Aorta (tissue), 5 donors: ENCODE measurements around the gene OR13F1. TPM values are rescaled to one million over a fixed set of nuclear protein-coding genes. Genes with fewer than 3 reads are reported as not detected.
"Not testable (repeated sequence)": the region's sequence is repeated elsewhere in the genome, so short reads cannot be mapped to it uniquely, and the experiment has no call there.

Experiments
- ATAC-seq: fragments of 200-7000 bp; cut with Tn5 transposase; one replicate; pipeline ENCODE4 v1.9.1; 2022; ENCODE audit warnings: moderate library complexity; ENCODE audit not compliant: low FRiP score
- DNase-seq, 2 donors: peaks; one replicate each; pipeline ENCODE4 v3.0.0-alpha.2; 2020
- H3K27ac ChIP-seq, 2 donors: one replicate each; pipeline ENCODE4 v1.5.1; 2013; ENCODE audit warnings: low read length in 2 of 2, mild to moderate bottlenecking in 2 of 2, moderate library complexity in 2 of 2, control low read depth in 1 of 2, inconsistent platforms in 1 of 2, low read depth in 1 of 2
- H3K27me3 ChIP-seq, 2 donors: one replicate each; pipeline ENCODE4 v1.6.1; 2013; ENCODE audit warnings: control low read depth in 1 of 2, low read length in 1 of 2, mild to moderate bottlenecking in 1 of 2, moderate library complexity in 1 of 2; ENCODE audit not compliant: insufficient read depth in 2 of 2, control insufficient read depth in 1 of 2
- H3K36me3 ChIP-seq, 2 donors: one replicate each; pipeline ENCODE4 v1.6.1; 2013; ENCODE audit warnings: control low read depth in 1 of 2, low read length in 1 of 2, mild to moderate bottlenecking in 1 of 2; ENCODE audit not compliant: insufficient read depth in 2 of 2, control insufficient read depth in 1 of 2
- H3K4me1 ChIP-seq, 2 donors: one replicate each; pipeline ENCODE4 v1.6.1; 2013; ENCODE audit warnings: low read length in 2 of 2, control low read depth in 1 of 2, mild to moderate bottlenecking in 1 of 2, moderate library complexity in 1 of 2; ENCODE audit not compliant: insufficient read depth in 2 of 2, control insufficient read depth in 1 of 2
- H3K4me3 ChIP-seq, 2 donors: one replicate each; pipeline ENCODE4 v1.5.1; 2013; ENCODE audit warnings: low read length in 2 of 2, control low read depth in 1 of 2, mild to moderate bottlenecking in 1 of 2
- H3K9me3 ChIP-seq: one replicate; pipeline ENCODE4 v1.6.1; 2013; ENCODE audit warnings: mild to moderate bottlenecking, low read length; ENCODE audit not compliant: control insufficient read depth
- WGBS, 2 donors: extraction: QIAGEN DNeasy Blood & Tissue Kit; methylation state at CpG; one replicate each; pipeline ENCODE4 v1.1.7; 2013; 5-methylcytosine and 5-hydroxymethylcytosine counted together
- intact Hi-C, 2 donors: fragments of 100-400 bp; cut with DNase I; formaldehyde crosslinking; loops; one replicate each; pipeline versions ENCODE4 v1.14.2 to v1.15.0; 2022
- polyA plus RNA-seq, 2 donors: library from polyadenylated mRNA; stranded (reverse); fragments of 200-250 nt; gene quantifications; one replicate each; pipeline ENCODE4 v1.2.3, GENCODE V29; 2013
- total RNA-seq, 2 donors: library from RNA; stranded (reverse); fragmentation: NEBNext Ultra II Directional; extraction: Animal tissue kit (Norgen Biotek cat#: 25700); gene quantifications; one replicate each; pipeline ENCODE4 v1.2.1, GENCODE V29; 2021
- donor health status: healthy with polysubstance abuse.
- donor health status: Bipolar disorder and iron deficiency.
- donor health status: DM: no; HTN: no; CAD: no.
- donor health status: DM: no; HTN: no; CAD: no.
- donor health status: DM: yes; HTN: yes; CAD: no.

OR13F1 gene
- total and polyA plus RNA-seq, 4 donors: not detected

GRCh38 chr9:104514901-104515300 is 10.8 kb downstream of the OR13F1 start:
- DNase-seq (no peak), ATAC-seq (no peak)
- intact Hi-C loops: no loop called here
- no peaks in the 10 kb centered on the region for H3K9me3 ChIP-seq
- H3K27ac ChIP-seq: no peak overlapping the region
- H3K4me3 ChIP-seq: no peak overlapping the region
- no peaks in the 10 kb centered on the region for H3K4me1 ChIP-seq
- no peaks in the 10 kb centered on the region for H3K36me3 ChIP-seq
- no peaks in the 10 kb centered on the region for H3K27me3 ChIP-seq
- 70 to 76% methylated on average over 5 of the region's 5 CpGs for WGBS, 2 donors

GRCh38 chr9:104520241-104520640 is 16.2 kb downstream of the OR13F1 start:
- H3K4me1 ChIP-seq, H3K9me3 ChIP-seq, DNase-seq, intact Hi-C loops, H3K27me3 ChIP-seq, ATAC-seq, H3K27ac ChIP-seq, H3K4me3 ChIP-seq, H3K36me3 ChIP-seq: not testable (repeated sequence)
- 85 to 87% methylated on average over 10 of the region's 10 CpGs for WGBS, 2 donors

- ATAC-seq: no peak
- Histone ChIP-seq H3K9me3 (no peaks in the 10 kb centered on the region), H3K27me3 (no peaks in the 10 kb centered on the region), H3K36me3 (no peaks in the 10 kb centered on the region), H3K27ac (no peak within 1 kb of the TSS), H3K4me1 (no peaks in the 10 kb centered on the region), H3K4me3 (no peak within 1 kb of the TSS)
- intact Hi-C loops: no loop called here
- no peak for DNase-seq
These were observed 23.0 kb downstream of the OR13F1 start, which contains the start of gene OR13C4 for GRCh38 chr9:104527109-104527508. Gene OR13C4 (minus strand): TSS chr9:104527209. CDS start chr9:104527209, 0 bp downstream.

- no peak within 1 kb of the TSS for H3K27ac ChIP-seq
- no peaks in the 10 kb centered on the region for H3K27me3 ChIP-seq
- no peaks in the 10 kb centered on the region for H3K9me3 ChIP-seq
- DNase-seq (no peak), ATAC-seq (no peak)
- no peaks in the 10 kb centered on the region for H3K4me1 ChIP-seq
- intact Hi-C loops: no loop called here
- H3K4me3 ChIP-seq: no peak within 1 kb of the TSS
- WGBS, 2 donors: 89 to 92% methylated on average over 5 of the region's 5 CpGs
- H3K36me3 ChIP-seq: no peaks in the 10 kb centered on the region
These were observed 32.7 kb downstream of the OR13F1 start, which contains the start of gene OR13C3 for GRCh38 chr9:104536756-104537155. Gene OR13C3 (minus strand): TSS chr9:104536856. CDS start chr9:104536723, 133 bp downstream.

GRCh38 chr9:104539275-104539674 is 35.2 kb downstream of the OR13F1 start:
- intact Hi-C loops: no loop called here
- Histone ChIP-seq H3K9me3 (no peaks in the 10 kb centered on the region), H3K27me3 (no peaks in the 10 kb centered on the region), H3K4me3 (no peak overlapping the region), H3K36me3 (no peaks in the 10 kb centered on the region), H3K27ac (no peak overlapping the region), H3K4me1 (no peaks in the 10 kb centered on the region)
- no peak for DNase-seq
- ATAC-seq: no peak
- WGBS, 2 donors: 40 to 47% methylated on average over 1 of the region's 1 CpG

GRCh38 chr9:104544644-104545043 is 40.6 kb downstream of the OR13F1 start:
- WGBS, 2 donors: 89% methylated on average over 4 of the region's 4 CpGs
- H3K9me3 ChIP-seq: peaks cover 2% of the 10 kb centered on the region
- no peak overlapping the region for H3K27ac ChIP-seq
- no peak for DNase-seq
- H3K36me3 ChIP-seq: no peaks in the 10 kb centered on the region
- intact Hi-C loops: no loop called here
- no peaks in the 10 kb centered on the region for H3K27me3 ChIP-seq
- H3K4me3 ChIP-seq: no peak overlapping the region
- ATAC-seq: no peak
- H3K4me1 ChIP-seq: no peaks in the 10 kb centered on the region

GRCh38 chr9:104553261-104553660 is 49.2 kb downstream of the OR13F1 start:
- Histone ChIP-seq H3K9me3 (peaks cover 2% of the 10 kb centered on the region), H3K27me3 (no peaks in the 10 kb centered on the region), H3K4me1 (no peaks in the 10 kb centered on the region), H3K36me3 (no peaks in the 10 kb centered on the region), H3K4me3 (no peak overlapping the region), H3K27ac (no peak overlapping the region)
- ATAC-seq (no peak), DNase-seq (no peak)
- WGBS, 2 donors: 27 to 29% methylated on average over 1 of the region's 1 CpG
- intact Hi-C loops: no loop called here

Other genes with a start within 250 kb of the OR13F1 start
- not detected for gene OR13C4, start 22.9 kb downstream of the OR13F1 start, total RNA-seq
- gene OR13C4, start 22.9 kb downstream of the OR13F1 start, polyA plus RNA-seq: not detected
- gene OR13C3, start 32.6 kb downstream of the OR13F1 start, total RNA-seq: not detected
- gene OR13C3, start 32.6 kb downstream of the OR13F1 start, polyA plus RNA-seq: not detected
- gene OR13C8, start 64.9 kb downstream of the OR13F1 start, total RNA-seq: not detected
- not detected for gene OR13C8, start 64.9 kb downstream of the OR13F1 start, polyA plus RNA-seq
- not detected for gene OR13C5, start 95.2 kb downstream of the OR13F1 start, total RNA-seq
- not detected for gene OR13C5, start 95.2 kb downstream of the OR13F1 start, polyA plus RNA-seq
- not detected for gene OR13C2, start 101.4 kb downstream of the OR13F1 start, total RNA-seq
- not detected for gene OR13C2, start 101.4 kb downstream of the OR13F1 start, polyA plus RNA-seq
- not detected for gene OR13C9, start 113.9 kb downstream of the OR13F1 start, total RNA-seq
- not detected for gene OR13C9, start 113.9 kb downstream of the OR13F1 start, polyA plus RNA-seq
- gene OR13D1, start 190.3 kb downstream of the OR13F1 start, total RNA-seq: not detected
- not detected for gene OR13D1, start 190.3 kb downstream of the OR13F1 start, polyA plus RNA-seq
- 10 to 100 TPM; 24.2 to 28.7 TPM for gene NIPSNAP3A, start 243.4 kb downstream of the OR13F1 start, total RNA-seq
- 10 to 100 TPM; 31.6 to 34.8 TPM for gene NIPSNAP3A, start 243.4 kb downstream of the OR13F1 start, polyA plus RNA-seq